ENCODE data around the gene ANKRD11.
A peak's percentile ranks its signal among the peaks of the same experiment; 100 is the strongest.
"Not testable (repeated sequence)": the region's sequence is repeated elsewhere in the genome, so short reads cannot be mapped to it uniquely, and the experiment has no call there.

ANKRD11 gene

DNA sequence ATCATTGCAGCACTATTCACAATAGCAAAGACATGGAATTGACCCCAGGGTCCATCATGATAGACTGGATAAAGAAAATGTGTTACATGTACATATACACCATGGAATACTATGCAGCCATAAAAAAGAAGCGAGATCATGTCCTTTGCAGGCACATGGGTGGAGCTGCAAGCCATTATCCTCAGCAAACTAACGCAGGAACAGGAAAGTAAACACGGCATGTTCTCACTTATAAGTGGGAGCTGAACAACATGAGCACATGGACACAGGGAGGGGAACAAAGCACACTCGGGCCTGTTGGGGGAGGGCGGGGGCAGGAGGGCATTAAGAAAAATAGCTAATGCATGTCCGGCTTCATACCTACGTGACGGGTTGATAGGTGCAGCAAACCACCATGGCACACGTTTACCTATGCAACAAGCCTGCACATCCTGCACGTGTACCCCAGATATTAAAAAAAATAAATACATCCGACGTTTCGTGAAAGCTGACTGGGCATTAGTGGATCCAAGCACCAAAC, 243.9 kb downstream of the ANKRD11 start:
- DNase-seq (ENCODE audit: extremely low read depth, low read depth): no peak

DNA sequence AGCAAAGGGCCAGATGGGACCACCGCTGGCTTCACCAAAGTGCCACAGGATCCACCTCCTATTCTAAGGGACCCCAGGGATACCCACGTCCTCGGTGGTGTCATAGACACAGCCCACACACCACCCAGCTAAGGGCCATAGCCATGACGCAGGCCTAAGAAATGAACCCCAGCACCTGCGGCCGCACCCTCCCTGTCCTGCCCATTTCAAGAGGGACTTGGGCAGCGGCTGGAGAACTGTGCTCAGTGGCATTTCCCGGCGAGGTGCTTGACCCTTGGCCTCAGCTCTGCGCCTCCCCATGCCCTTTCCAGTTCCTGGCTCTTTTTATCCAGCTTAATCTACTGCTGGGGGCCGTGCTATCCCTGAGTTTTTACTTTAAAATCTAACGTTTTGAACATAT, 245.6 kb downstream of the ANKRD11 start:
- TF ChIP-seq, protein P1, sequence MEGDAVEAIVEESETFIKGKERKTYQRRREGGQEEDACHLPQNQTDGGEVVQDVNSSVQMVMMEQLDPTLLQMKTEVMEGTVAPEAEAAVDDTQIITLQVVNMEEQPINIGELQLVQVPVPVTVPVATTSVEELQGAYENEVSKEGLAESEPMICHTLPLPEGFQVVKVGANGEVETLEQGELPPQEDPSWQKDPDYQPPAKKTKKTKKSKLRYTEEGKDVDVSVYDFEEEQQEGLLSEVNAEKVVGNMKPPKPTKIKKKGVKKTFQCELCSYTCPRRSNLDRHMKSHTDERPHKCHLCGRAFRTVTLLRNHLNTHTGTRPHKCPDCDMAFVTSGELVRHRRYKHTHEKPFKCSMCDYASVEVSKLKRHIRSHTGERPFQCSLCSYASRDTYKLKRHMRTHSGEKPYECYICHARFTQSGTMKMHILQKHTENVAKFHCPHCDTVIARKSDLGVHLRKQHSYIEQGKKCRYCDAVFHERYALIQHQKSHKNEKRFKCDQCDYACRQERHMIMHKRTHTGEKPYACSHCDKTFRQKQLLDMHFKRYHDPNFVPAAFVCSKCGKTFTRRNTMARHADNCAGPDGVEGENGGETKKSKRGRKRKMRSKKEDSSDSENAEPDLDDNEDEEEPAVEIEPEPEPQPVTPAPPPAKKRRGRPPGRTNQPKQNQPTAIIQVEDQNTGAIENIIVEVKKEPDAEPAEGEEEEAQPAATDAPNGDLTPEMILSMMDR (IDR thresholded peaks at IDR 0.05; ENCODE audit: low read depth, low read length, missing control alignments): no peak
- no peak for DNase-seq (ENCODE audit: extremely low read depth, low read depth)
- H3K4me3 ChIP-seq (replicated peaks; ENCODE audit: low read depth, low read length): no peak overlapping the region

More for the DNA sequence above, 243.9 kb downstream of the ANKRD11 start:
- peak overlapping the region; percentile 49 for H3K4me3 ChIP-seq (replicated peaks; ENCODE audit: low read depth, low read length)
- TF ChIP-seq, protein P1 (IDR thresholded peaks at IDR 0.05; ENCODE audit: low read depth, low read length, missing control alignments): no peak

DNA sequence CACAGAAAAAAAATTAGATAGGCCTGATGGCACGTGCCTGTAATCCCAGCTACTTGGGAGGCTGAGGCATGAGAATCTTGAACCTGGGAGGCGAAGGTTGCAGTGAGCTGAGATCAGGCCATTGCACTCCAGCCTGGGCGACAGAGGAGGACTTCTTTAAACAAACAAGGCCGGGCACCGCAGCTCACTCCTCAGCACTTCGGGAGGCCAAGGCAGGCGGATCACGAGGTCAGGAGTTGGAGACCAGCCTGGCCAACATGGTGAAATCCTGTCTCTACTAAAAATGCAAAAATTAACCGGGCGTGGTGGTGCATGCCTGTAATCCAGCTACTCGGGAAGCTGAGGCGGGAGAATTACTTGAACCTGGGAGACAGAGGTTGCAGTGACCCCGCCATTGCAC, 246.1 kb downstream of the ANKRD11 start:
- not testable (repeated sequence) for DNase-seq (ENCODE audit: extremely low read depth, low read depth)

DNA sequence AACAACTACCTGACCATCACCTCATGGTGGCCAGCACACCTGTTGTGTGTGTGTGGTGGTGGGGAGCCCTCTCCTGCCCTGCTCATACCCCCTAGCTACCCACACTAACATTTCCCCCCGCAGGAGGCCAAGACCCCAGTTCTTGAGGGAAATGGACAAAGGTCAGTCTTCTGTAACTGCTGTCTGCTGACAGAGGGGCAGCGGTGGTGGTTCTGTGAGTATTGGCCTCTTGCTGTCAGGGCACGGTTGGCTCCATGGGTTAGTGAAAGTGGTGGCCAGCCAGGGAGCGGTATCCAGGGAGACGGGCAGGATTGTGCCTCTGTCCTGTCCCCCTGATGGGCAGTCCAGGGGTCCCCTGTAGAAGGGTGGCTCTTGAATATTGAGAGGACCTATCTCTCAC, 246.7 kb downstream of the ANKRD11 start:
- DNase-seq (ENCODE audit: extremely low read depth, low read depth): no peak
- no peak overlapping the region for H3K4me3 ChIP-seq (replicated peaks; ENCODE audit: low read depth, low read length)
- TF ChIP-seq, protein P1 (IDR thresholded peaks at IDR 0.05; ENCODE audit: low read depth, low read length, missing control alignments): no peak

More for the DNA sequence above, 246.1 kb downstream of the ANKRD11 start:
- H3K4me3 ChIP-seq (replicated peaks; ENCODE audit: low read depth, low read length): not testable (repeated sequence)

DNA sequence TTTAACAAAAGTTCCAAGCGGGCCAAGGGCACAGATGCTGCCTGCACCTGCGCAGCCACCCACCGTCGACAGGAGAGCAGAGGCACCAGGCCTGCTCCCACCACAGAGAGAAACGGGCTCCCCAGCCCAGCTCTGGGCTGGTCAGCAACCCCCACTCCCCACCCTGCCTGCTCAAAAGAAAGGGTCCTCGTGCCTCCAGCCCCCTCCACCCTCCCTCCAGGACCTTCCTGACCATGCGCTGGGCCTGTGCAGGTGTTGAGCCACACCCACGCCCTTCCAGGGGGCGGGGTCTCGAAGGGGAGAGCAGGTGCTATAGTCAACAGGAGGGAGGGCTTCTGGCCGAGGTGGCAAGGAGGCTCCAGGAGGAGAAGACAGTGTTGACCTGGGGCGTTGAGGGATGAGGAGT, 247.6 kb downstream of the ANKRD11 start:
- TF ChIP-seq, protein P1 (IDR thresholded peaks at IDR 0.05; ENCODE audit: low read depth, low read length, missing control alignments): no peak
- H3K4me3 ChIP-seq (replicated peaks; ENCODE audit: low read depth, low read length): no peak overlapping the region
- DNase-seq (ENCODE audit: extremely low read depth, low read depth): no peak

DNA sequence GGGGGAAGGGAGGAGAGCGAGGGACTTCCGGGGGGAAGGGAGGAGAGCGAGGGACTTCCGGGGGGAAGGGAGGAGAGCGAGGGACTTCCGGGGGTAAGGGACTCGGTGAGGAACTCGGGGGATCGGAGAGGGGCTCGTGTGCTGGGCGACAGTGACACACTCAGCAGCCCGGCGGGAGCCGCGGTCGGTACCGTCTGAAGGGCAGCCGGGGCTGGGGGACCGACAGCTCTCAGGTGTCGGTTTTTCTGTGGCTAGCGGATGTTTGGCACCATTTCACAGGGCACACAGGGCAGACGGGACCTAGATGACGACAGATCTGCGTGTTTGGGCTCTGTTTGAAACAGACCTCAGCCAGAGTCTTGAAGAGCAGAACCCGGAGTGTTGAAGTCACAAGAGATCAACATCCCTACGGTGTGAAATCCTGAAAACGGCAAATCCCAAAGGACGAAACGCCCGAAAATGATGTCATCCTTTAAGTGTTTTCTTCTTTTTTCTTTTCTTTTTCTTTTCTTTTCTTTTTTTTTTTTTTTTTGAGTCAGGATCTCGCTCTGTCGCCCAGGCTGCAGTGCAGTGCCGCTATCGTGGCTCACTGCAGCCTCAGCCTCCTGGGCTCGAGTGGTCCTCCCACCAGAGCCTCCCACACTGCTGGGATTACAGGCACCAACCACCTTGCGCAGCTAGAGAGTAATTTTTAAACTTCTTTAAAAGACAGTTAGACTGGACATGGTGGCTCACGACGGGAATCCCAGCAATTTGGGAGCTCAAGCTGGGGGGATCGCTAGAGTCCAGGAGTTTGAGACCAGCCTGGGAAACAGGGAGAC, 249.0 kb downstream of the ANKRD11 start:
- DNase-seq (ENCODE audit: extremely low read depth, low read depth): peak; percentile 26
- TF ChIP-seq, protein P1 (IDR thresholded peaks at IDR 0.05; ENCODE audit: low read depth, low read length, missing control alignments): no peak
- H3K4me3 ChIP-seq (replicated peaks; ENCODE audit: low read depth, low read length): peak overlapping the region; percentile 94

DNA sequence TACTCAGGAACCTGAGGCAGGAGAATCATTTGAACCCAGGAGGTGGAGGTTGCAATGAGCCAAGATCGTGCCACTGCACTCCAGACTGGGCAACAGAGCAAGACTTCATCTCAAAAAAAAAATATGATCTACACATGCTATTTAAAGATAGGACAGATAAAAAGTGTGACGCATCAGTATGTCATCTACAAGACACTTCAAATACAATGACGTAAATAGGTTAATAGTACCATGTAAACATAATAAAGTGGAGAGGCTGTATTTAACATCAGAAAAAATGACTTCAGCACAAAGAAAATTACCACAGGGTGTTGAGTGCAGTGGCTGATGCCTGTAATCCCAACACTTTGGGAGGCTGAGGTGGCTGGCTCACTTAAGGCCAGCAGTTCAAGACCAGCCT, 252.6 kb downstream of the ANKRD11 start:
- no peak overlapping the region for H3K4me3 ChIP-seq (replicated peaks; ENCODE audit: low read depth, low read length)
- TF ChIP-seq, protein P1 (IDR thresholded peaks at IDR 0.05; ENCODE audit: low read depth, low read length, missing control alignments): no peak
- DNase-seq (ENCODE audit: extremely low read depth, low read depth): no peak
